HG03439 (cell line): ENCODE measurements around the gene CNTROB.

ENCODE experiments used
- ATAC-seq: cut with Tn5 transposase; IDR thresholded peaks from one replicate; pipeline ENCODE4 v1.9.1; 2021; ENCODE audit warnings: mild to moderate bottlenecking, moderate library complexity; ENCODE audit not compliant: unreplicated experiment

Gene CNTROB

GRCh38 chr17:7931709-7932482 lies at the start of gene CNTROB, which contains the start of gene TRAPPC1:
TSS of gene CNTROB (plus strand) at chr17:7932206. CDS start at chr17:7933080, 874 bp downstream.
TSS of gene TRAPPC1 (minus strand) at chr17:7931946. CDS start at chr17:7931829, 117 bp downstream.
- peak; percentile 87 for ATAC-seq

DNA sequence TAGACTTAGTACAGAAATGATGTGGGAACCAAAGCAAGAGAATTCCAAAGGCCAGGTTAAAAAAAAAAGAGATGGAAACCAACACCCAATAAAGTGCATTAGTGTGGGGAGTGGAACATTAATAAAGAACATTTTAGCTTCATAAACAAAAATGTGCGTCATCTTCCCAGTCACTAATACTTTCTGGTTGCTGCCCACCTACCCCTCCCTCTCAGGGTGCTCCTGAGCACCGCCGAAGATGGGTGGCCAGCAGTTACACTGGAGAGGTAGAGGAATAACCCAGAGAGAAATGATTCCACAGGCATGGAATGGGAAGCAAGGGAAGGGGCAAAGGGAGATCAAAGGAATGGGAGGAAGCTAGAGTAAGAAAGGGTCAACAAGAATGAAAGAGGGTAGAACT lies 49.4 kb upstream of the CNTROB start:
- no peak for ATAC-seq

- no peak for ATAC-seq
Observed at GRCh38 chr17:7883781-7884386, 48.1 kb upstream of the CNTROB start.

- ATAC-seq, result peak; percentile 10
Observed at GRCh38 chr17:7884581-7885366, 47.2 kb upstream of the CNTROB start.

DNA sequence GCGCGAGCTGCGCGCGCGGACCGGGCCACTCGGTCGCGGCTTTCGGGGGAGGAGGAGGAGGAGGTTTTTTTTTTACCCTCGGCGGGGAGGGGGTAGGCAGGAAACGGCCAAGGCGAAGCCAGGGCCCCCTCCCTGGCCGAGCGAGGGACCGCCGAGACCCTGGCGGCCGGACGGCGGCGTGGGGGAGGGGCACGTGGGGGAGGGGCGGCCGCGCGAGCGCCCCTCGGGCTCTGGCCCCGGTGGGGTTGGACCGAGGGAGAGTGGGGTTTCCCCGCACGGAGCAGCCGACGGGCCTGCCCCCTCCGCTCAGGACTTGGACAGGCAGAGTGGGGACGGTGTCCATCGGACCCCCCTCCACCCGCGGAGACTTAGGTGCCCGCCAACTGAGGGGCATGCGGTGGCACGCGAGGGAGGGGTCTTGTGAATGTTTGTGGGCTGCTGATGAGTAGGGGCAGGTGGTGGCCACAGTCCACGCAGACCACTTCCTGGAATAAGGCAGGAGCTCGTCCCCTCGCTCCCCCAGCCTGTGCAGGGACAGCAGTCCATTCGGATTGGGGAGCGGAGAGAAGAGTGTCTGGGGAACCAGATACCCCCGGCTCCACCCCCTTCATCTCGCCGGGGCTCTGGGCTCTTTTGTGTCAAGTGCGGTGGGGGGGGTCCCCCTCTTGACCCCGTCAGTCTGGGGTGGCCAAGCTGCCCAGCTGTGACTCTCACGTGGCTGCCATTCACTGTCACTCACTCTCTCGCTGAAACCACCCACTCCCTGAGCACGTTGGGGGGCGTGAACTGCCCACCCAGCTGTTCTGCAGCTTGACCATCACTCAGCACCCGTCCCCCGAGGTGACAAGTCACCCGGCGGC lies 46.4 kb upstream of the CNTROB start:
- ATAC-seq, result peak; percentile 47

- no peak for ATAC-seq
Observed at GRCh38 chr17:7886227-7887037, 45.6 kb upstream of the CNTROB start.

- ATAC-seq, result no peak
Observed at GRCh38 chr17:7887038-7887481, 44.9 kb upstream of the CNTROB start.

DNA sequence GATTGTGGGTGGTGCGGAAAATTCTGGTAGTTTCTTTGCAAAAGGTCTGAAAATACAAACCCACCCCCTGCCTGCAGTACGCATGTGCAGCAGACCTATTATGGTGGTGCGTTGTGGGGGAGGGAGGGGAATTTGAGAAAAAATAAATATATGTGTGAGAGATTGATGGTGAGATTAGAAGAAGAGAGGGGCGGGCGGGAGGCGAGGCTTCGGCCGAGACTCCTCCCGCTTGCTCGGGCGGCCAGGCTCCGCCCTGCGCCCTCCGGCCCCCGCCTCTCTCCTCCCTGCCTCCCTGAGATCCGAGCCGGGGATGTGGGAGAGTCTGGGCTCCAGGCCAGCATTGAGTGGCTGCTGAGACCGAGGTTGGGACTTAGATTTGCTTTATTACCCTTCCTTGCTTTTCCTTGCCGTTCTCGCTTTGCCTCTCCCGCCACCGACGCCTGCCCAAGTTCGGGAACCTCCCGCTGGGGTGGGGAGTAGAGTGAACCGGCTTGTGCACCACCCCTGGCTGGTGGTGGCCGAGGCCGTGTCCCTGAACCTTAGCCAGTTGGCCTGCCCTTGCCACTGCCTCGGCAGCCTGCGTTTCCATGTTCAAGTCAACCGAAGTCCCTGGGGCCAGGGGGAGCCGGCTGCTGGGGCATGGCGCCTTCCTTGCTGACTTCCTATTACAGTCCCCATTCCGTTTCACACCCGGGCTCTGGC lies 44.4 kb upstream of the CNTROB start:
- ATAC-seq, result peak; percentile 41

DNA sequence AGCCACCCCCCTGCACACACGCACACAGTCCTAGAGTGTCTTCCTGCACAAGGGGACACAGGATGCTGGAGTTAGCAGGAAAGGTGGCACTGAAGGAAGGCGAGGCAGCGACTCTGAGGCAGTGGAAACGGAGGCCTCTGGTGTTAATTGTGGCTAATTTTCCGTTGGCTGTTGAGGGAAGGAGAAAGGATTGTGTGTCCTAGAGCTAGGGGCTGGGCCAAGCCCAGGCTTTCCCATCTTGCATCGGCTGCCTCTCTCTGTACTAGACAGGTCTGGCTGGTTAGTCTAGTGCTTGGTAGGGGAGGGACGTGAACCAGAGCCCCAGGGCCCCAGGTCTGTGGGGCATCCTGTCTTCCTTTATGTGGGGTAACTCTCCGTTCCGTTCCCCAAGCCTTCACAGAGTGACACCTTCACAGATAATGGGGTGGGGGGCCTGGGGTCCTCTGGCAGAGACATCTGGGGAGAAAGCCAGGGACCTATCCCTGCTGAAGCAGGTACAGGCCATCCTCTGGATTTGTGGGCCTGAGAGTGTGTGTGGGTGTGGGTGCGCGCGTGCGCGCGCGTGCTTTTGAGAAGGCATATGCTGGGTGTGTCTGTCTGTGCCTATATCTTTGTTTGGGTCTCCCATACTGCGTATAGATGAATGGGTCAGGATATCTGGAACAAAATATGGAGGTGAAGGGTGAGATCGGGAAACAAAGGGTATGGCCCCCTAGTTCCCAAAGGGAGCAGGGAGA lies 43.7 kb upstream of the CNTROB start, which contains the start of gene CHD3:
CHD3 (plus strand) TSS at position 606 of the 737 bp plus-strand sequence. CDS start 212 bp downstream, outside the sequence.
- ATAC-seq, result no peak

- no peak for ATAC-seq
Observed at GRCh38 chr17:7889166-7889955, 42.6 kb upstream of the CNTROB start.

GRCh38 chr17:7893187-7893880 lies 38.7 kb upstream of the CNTROB start:
- ATAC-seq, result no peak

GRCh38 chr17:7894226-7894625 lies 37.8 kb upstream of the CNTROB start:
- ATAC-seq, result no peak

- no peak for ATAC-seq
Observed at GRCh38 chr17:7894866-7895265, 37.1 kb upstream of the CNTROB start.

DNA sequence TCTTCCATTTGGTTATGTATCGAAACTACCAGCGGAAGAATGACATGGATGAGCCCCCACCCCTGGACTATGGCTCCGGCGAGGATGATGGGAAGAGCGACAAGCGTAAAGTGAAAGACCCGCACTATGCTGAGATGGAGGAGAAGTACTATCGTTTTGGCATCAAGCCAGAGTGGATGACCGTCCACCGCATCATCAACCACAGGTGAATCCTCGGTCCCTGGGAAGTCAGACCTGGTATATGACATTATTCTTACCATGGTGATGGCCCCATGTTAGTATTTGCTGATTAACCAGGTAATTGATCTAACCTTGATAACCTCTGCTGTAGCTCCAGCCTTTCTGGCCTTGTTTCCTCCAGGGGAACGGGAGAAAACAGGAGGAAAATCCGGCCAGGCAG lies 34.9 kb upstream of the CNTROB start:
- no peak for ATAC-seq

DNA sequence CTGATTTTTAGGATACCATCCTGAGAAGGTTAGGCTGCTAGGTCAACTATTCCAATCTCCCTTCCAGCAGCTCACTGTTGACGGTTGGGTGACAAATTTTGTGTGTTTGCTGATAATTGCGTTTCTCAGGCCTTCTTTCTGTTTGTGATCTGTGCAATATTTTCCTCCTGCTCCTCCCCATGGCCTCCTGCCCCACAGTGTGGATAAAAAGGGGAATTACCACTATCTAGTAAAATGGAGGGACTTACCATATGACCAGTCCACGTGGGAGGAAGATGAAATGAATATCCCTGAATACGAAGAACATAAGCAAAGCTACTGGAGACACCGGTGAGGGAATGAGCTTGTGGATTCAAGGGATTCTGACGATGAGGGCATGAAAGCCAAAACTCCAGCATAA lies 34.2 kb upstream of the CNTROB start:
- no peak for ATAC-seq

GRCh38 chr17:7903154-7904103 lies 28.6 kb upstream of the CNTROB start:
- no peak for ATAC-seq
